ENCODE measurements around the gene STON1.

DNA sequence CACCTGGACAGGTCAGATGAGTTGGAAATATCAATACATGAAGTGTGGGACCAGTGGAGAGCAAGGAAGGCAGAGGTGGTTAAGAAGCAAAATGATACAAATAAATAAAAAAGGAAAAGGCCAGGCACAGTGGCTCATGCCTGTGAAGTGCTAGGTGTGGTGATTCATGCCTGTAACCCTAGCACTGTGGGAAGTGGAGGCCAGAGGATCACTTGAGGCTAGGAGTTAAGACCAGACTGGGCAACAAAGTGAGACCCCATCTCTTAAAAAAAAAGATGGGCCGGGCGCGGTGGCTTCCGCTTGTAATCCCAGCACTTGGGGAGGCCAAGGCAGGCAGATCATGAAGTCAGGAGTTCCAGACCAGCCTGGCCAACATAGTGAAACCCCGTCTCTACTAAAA lies 2.9 kb downstream of the STON1 start:
- TF ChIP-seq, protein P1, sequence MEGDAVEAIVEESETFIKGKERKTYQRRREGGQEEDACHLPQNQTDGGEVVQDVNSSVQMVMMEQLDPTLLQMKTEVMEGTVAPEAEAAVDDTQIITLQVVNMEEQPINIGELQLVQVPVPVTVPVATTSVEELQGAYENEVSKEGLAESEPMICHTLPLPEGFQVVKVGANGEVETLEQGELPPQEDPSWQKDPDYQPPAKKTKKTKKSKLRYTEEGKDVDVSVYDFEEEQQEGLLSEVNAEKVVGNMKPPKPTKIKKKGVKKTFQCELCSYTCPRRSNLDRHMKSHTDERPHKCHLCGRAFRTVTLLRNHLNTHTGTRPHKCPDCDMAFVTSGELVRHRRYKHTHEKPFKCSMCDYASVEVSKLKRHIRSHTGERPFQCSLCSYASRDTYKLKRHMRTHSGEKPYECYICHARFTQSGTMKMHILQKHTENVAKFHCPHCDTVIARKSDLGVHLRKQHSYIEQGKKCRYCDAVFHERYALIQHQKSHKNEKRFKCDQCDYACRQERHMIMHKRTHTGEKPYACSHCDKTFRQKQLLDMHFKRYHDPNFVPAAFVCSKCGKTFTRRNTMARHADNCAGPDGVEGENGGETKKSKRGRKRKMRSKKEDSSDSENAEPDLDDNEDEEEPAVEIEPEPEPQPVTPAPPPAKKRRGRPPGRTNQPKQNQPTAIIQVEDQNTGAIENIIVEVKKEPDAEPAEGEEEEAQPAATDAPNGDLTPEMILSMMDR (IDR thresholded peaks at IDR 0.05), result no peak
- no peak for TF ChIP-seq POLR2A (IDR thresholded peaks at IDR 0.05)

All from testis (tissue), 2 donors.